ENCODE data around the gene CNGB1.

GRCh38 chr16:57910696-57911095, 60.2 kb downstream of the CNGB1 start:
- no peak for TF ChIP-seq POLR2AphosphoS5 (IDR thresholded peaks at IDR 0.05; ENCODE audit: low read depth, low read length)
- no peak for TF ChIP-seq SIN3A (IDR thresholded peaks at IDR 0.05; ENCODE audit: low read depth)
- TF ChIP-seq CTCF (IDR thresholded peaks at IDR 0.05 in 2 of 3, conservative IDR thresholded peaks at IDR 0.05 in 1 of 3; ENCODE audit: borderline replicate concordance in 1 of 3, insufficient read depth in 1 of 3, low read depth in 2 of 3, low read length in 2 of 3): no peak
- TF ChIP-seq ATF3 (IDR thresholded peaks at IDR 0.05): no peak
- TF ChIP-seq POLR2A (IDR thresholded peaks at IDR 0.05; ENCODE audit: borderline replicate concordance, extremely low read depth, insufficient read depth, insufficient read length): no peak
- TF ChIP-seq FOSL1 (IDR thresholded peaks at IDR 0.05; ENCODE audit: low read depth): no peak
- TF ChIP-seq CEBPB (IDR thresholded peaks at IDR 0.05; ENCODE audit: low read depth): no peak
- no peak for TF ChIP-seq EZH2 (IDR thresholded peaks at IDR 0.05)

Data from HCT116 (cell line).